ENCODE measurements around the gene FBXO31. TPM values are rescaled to one million over a fixed set of nuclear protein-coding genes. Genes with fewer than 3 reads are reported as not detected.
A peak's percentile ranks its signal among the peaks of the same experiment; 100 is the strongest.

Gene FBXO31
- total and polyA plus RNA-seq, 2 of the 13 experiments (the other 11 are each of a cell fraction or from before 2014, with no cell fraction given), result 92.4 to 101 TPM

DNA sequence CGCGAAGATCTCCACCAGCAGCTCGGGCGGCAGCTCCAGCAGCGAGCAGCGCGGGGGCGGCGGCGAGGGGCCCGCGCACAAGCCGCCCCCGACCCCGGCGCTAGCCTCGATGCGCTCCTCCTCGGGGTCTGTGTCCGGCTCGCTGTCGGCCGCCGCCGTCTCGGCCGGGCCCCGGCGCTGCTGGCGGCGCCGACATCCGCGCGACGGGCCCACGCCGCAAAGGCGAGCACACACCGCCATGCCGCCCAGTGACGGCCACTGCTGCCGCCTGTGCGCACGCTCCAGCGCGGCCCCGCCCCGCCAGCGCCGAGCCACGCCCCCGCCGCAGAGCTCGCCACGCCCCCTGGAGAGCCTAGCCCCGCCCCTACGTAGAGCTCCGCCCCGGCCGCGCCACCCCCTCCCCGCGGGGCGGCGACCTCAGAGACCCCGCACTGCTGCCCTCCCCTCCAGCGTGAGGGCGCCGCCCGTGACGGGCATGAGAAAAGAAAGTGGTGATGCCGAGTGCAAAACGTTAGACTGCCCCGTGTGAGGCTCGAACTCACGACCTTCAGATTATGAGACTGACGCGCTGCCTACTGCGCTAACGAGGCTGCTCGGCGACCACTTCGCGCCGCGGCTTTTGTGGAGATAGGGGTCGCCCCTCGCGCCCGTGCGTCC is at the start of gene FBXO31 (continued):
- TF ChIP-seq, protein P1, sequence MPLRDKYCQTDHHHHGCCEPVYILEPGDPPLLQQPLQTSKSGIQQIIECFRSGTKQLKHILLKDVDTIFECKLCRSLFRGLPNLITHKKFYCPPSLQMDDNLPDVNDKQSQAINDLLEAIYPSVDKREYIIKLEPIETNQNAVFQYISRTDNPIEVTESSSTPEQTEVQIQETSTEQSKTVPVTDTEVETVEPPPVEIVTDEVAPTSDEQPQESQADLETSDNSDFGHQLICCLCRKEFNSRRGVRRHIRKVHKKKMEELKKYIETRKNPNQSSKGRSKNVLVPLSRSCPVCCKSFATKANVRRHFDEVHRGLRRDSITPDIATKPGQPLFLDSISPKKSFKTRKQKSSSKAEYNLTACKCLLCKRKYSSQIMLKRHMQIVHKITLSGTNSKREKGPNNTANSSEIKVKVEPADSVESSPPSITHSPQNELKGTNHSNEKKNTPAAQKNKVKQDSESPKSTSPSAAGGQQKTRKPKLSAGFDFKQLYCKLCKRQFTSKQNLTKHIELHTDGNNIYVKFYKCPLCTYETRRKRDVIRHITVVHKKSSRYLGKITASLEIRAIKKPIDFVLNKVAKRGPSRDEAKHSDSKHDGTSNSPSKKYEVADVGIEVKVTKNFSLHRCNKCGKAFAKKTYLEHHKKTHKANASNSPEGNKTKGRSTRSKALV (CRISPR knock-in tag; IDR thresholded peaks at IDR 0.05), result no peak
- TF ChIP-seq MIER3 (CRISPR knock-in tag; IDR thresholded peaks at IDR 0.05; ENCODE audit: borderline replicate concordance), result peak; percentile 93
- peak; percentile 71 for TF ChIP-seq HNF4A (CRISPR knock-in tag; IDR thresholded peaks at IDR 0.05)
- TF ChIP-seq KLF11 (CRISPR knock-in tag; IDR thresholded peaks at IDR 0.05), result peak; percentile 94
- no peak for TF ChIP-seq KAT2B (IDR thresholded peaks at IDR 0.05; ENCODE audit: borderline replicate concordance, low read depth, low read length)
- TF ChIP-seq TSC22D2 (CRISPR knock-in tag; IDR thresholded peaks at IDR 0.05; ENCODE audit: borderline replicate concordance), result peak; percentile 95; the same call in 1 of the 2 replicates
- no peak for TF ChIP-seq ZNF484 (CRISPR knock-in tag; IDR thresholded peaks at IDR 0.05; ENCODE audit: borderline replicate concordance, low read depth)
- no peak for TF ChIP-seq ZNF570 (CRISPR knock-in tag; IDR thresholded peaks at IDR 0.05; ENCODE audit: borderline replicate concordance)
- peak; percentile 77; the same call in 1 of the 2 replicates for TF ChIP-seq GATA4 (IDR thresholded peaks at IDR 0.05; ENCODE audit: borderline replicate concordance, low read depth)
- TF ChIP-seq ZBTB21 (CRISPR knock-in tag; IDR thresholded peaks at IDR 0.05), result peak; percentile 76
- TF ChIP-seq TBP (CRISPR knock-in tag; IDR thresholded peaks at IDR 0.05), result no peak
- TF ChIP-seq ARID4A (CRISPR knock-in tag; IDR thresholded peaks at IDR 0.05; ENCODE audit: borderline replicate concordance), result peak; percentile 96; the same call in 1 of the 2 replicates
- peak; percentile 34; the same call in 1 of the 2 replicates for TF ChIP-seq ZNF276 (CRISPR knock-in tag; IDR thresholded peaks at IDR 0.05; ENCODE audit: low read depth)
- TF ChIP-seq BCL6 (CRISPR knock-in tag; IDR thresholded peaks at IDR 0.05), result peak; percentile 75
- TF ChIP-seq ZBTB44 (CRISPR knock-in tag; IDR thresholded peaks at IDR 0.05), result 0 out of 2 replicates have a peak, but pooled peaks have one; percentile 15
- TF ChIP-seq, protein P2, sequence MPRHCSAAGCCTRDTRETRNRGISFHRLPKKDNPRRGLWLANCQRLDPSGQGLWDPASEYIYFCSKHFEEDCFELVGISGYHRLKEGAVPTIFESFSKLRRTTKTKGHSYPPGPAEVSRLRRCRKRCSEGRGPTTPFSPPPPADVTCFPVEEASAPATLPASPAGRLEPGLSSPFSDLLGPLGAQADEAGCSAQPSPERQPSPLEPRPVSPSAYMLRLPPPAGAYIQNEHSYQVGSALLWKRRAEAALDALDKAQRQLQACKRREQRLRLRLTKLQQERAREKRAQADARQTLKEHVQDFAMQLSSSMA (CRISPR knock-in tag; IDR thresholded peaks at IDR 0.05), result no peak; the same call in 1 of the 2 replicates
- peak; percentile 95 for TF ChIP-seq MED8 (CRISPR knock-in tag; IDR thresholded peaks at IDR 0.05; ENCODE audit: insufficient replicate concordance)

Data from HepG2 (cell line).